ENCODE results near the gene OPRL1. TPM values are rescaled to one million over a fixed set of nuclear protein-coding genes. Genes with fewer than 3 reads are reported as not detected.

The OPRL1 gene
- total RNA-seq, 1 donor from 2014 or later, result 0.52 TPM

- intact Hi-C loops (cut with micrococcal nuclease), result no loop called here
Measured at GRCh38 chr20:64140061-64140931, 60.4 kb downstream of the OPRL1 start.

GRCh38 chr20:64140956-64141355 lies 61.1 kb downstream of the OPRL1 start:
- Histone ChIP-seq H3K9me3 (replicated peaks) (peaks cover 11% of the 10 kb centered on the region), H3K4me1 (no peaks in the 10 kb centered on the region), H3K4me3 (no peak overlapping the region), H3K27ac (replicated peaks) (no peak overlapping the region), H3K36me3 (no peaks in the 10 kb centered on the region), H3K27me3 (ENCODE audit: low read depth) (peaks cover 43% of the 10 kb centered on the region)
- intact Hi-C loops (cut with micrococcal nuclease), result no loop called here
- TF ChIP-seq CTCF (IDR thresholded peaks at IDR 0.05; ENCODE audit: borderline replicate concordance), result no peak
- no peak for DNase-seq

More at GRCh38 chr20:64140061-64140931, 60.4 kb downstream of the OPRL1 start:
- Histone ChIP-seq H3K27ac (replicated peaks) (no peak overlapping the region), H3K4me1 (no peaks in the 10 kb centered on the region), H3K9me3 (replicated peaks) (peaks cover 6% of the 10 kb centered on the region), H3K4me3 (no peak overlapping the region), H3K27me3 (ENCODE audit: low read depth) (peaks cover 36% of the 10 kb centered on the region), H3K36me3 (no peaks in the 10 kb centered on the region)
- DNase-seq, result no peak
- no peak for TF ChIP-seq CTCF (IDR thresholded peaks at IDR 0.05; ENCODE audit: borderline replicate concordance)

GRCh38 chr20:64142590-64142989 lies 62.7 kb downstream of the OPRL1 start:
- H3K36me3 ChIP-seq, result no peaks in the 10 kb centered on the region
- no peaks in the 10 kb centered on the region for H3K4me1 ChIP-seq
- no peak overlapping the region for H3K27ac ChIP-seq (replicated peaks)
- intact Hi-C loops (cut with micrococcal nuclease), result no loop called here
- H3K9me3 ChIP-seq (replicated peaks), result peaks cover 11% of the 10 kb centered on the region
- no peak for DNase-seq
- no peak overlapping the region for H3K4me3 ChIP-seq
- no peak for TF ChIP-seq CTCF (IDR thresholded peaks at IDR 0.05; ENCODE audit: borderline replicate concordance)
- peaks cover 57% of the 10 kb centered on the region for H3K27me3 ChIP-seq (ENCODE audit: low read depth)

GRCh38 chr20:64143018-64143801 lies 63.3 kb downstream of the OPRL1 start:
- peaks cover 60% of the 10 kb centered on the region for H3K27me3 ChIP-seq (ENCODE audit: low read depth)
- H3K4me1 ChIP-seq, result no peaks in the 10 kb centered on the region
- no peak for DNase-seq
- no peak for TF ChIP-seq CTCF (IDR thresholded peaks at IDR 0.05; ENCODE audit: borderline replicate concordance)
- H3K9me3 ChIP-seq (replicated peaks), result peaks cover 11% of the 10 kb centered on the region
- no peak overlapping the region for H3K27ac ChIP-seq (replicated peaks)
- intact Hi-C loops (cut with micrococcal nuclease), result no loop called here
- no peaks in the 10 kb centered on the region for H3K36me3 ChIP-seq
- no peak overlapping the region for H3K4me3 ChIP-seq

GRCh38 chr20:64144144-64144912 lies 64.4 kb downstream of the OPRL1 start:
- DNase-seq, result no peak
- Histone ChIP-seq H3K27me3 (ENCODE audit: low read depth) (peaks cover 65% of the 10 kb centered on the region), H3K9me3 (replicated peaks) (peaks cover 11% of the 10 kb centered on the region), H3K4me1 (no peaks in the 10 kb centered on the region), H3K36me3 (no peaks in the 10 kb centered on the region), H3K27ac (replicated peaks) (no peak overlapping the region), H3K4me3 (no peak overlapping the region)
- TF ChIP-seq CTCF (IDR thresholded peaks at IDR 0.05; ENCODE audit: borderline replicate concordance), result no peak
- intact Hi-C loops (cut with micrococcal nuclease), result no loop called here

Measured in left ventricle myocardium inferior (tissue), 1 donor.